NCI-H2107 (cell line): ENCODE data around the gene NR1H2.
"Not testable (repeated sequence)": the region's sequence is repeated elsewhere in the genome, so short reads cannot be mapped to it uniquely, and the experiment has no call there.

Experiments
- DNase-seq: peaks from one replicate; lab custom pipeline; 2025; lab: John Stamatoyannopoulos, UW

Gene NR1H2

DNA sequence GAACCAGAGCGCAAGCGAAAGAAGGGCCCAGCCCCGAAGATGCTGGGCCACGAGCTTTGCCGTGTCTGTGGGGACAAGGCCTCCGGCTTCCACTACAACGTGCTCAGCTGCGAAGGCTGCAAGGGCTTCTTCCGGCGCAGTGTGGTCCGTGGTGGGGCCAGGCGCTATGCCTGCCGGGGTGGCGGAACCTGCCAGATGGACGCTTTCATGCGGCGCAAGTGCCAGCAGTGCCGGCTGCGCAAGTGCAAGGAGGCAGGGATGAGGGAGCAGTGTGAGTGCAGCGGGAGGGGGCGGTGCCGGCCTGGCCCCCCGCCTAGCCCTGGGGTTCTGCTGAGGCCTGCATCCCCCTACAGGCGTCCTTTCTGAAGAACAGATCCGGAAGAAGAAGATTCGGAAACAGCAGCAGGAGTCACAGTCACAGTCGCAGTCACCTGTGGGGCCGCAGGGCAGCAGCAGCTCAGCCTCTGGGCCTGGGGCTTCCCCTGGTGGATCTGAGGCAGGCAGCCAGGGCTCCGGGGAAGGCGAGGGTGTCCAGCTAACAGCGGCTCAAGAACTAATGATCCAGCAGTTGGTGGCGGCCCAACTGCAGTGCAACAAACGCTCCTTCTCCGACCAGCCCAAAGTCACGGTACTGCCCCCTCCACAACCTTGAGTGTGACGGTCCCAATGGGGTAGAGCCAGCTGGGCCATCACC is 2.1 kb downstream of the NR1H2 start:
- DNase-seq, result no peak

GRCh38 chr19:50378863-50379236 is 2.6 kb downstream of the NR1H2 start:
- no peak for DNase-seq

DNA sequence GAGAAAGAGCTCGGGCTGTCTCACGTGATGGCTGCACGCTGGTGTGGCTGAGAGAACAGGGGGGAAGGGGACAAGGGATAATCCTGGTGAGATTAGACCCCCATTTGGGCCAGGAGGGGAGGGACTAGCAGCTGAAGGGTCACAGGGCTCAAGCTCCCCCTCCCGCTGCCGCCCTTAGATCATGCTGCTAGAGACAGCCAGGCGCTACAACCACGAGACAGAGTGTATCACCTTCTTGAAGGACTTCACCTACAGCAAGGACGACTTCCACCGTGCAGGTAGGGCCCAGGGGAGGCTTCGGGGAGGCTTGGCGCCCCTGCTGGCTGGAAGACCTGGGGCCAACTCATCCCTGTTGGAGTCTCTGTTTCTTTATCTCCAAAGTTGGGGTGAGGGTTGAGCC is 3.3 kb downstream of the NR1H2 start:
- no peak for DNase-seq

- no peak for DNase-seq
Measured at GRCh38 chr19:50380137-50380536, 3.9 kb downstream of the NR1H2 start.

DNA sequence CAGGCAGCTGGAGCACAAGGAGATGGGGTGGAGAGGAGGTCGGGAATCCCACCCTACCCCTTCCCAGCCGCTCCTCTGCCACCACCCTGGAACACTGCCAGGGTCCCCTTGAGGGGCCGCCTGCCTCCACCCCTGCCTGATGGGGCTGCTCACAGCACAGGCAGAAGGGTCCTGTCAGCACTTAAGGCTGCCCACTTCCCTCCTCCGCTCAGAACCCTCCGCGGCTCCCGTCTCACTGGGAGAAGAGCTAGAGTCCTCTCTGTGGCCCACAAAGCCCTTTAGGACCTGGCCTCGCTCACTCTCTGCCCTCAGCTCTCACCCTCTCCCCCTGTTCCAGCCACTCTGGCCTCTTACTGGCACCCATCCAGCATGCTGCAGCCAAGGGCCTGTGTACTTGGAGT is 4.5 kb downstream of the NR1H2 start:
- no peak for DNase-seq

DNA sequence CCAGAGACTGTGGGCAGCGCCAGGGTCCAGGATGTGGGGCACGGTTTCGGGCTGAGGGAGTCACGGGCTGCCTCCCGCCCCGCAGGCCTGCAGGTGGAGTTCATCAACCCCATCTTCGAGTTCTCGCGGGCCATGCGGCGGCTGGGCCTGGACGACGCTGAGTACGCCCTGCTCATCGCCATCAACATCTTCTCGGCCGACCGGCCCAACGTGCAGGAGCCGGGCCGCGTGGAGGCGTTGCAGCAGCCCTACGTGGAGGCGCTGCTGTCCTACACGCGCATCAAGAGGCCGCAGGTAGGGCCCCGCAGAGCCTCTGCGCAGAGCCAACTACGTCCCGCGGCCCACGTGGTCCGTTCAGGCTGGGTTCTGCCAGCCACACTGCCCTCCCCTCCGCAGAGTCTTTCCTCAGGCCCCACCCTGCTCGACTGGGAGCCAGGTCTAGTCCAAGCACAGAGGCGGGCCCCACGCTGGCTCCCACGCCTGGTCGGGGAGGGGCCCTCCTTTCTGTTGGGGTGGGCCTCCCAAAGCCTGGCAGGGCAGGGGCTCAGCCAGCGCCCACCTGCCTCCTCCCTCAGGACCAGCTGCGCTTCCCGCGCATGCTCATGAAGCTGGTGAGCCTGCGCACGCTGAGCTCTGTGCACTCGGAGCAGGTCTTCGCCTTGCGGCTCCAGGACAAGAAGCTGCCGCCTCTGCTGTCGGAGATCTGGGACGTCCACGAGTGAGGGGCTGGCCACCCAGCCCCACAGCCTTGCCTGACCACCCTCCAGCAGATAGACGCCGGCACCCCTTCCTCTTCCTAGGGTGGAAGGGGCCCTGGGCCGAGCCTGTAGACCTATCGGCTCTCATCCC is 5.8 kb downstream of the NR1H2 start:
- no peak for DNase-seq

- no peak for DNase-seq
Measured at GRCh38 chr19:50383001-50383851, 7.0 kb downstream of the NR1H2 start.

- DNase-seq, result peak; percentile 96
Measured at GRCh38 chr19:50383852-50384684, 7.8 kb downstream of the NR1H2 start, which contains the start of gene POLD1. Gene POLD1 (plus strand): TSS chr19:50384347. CDS start chr19:50398852, 14,505 bp downstream.

DNA sequence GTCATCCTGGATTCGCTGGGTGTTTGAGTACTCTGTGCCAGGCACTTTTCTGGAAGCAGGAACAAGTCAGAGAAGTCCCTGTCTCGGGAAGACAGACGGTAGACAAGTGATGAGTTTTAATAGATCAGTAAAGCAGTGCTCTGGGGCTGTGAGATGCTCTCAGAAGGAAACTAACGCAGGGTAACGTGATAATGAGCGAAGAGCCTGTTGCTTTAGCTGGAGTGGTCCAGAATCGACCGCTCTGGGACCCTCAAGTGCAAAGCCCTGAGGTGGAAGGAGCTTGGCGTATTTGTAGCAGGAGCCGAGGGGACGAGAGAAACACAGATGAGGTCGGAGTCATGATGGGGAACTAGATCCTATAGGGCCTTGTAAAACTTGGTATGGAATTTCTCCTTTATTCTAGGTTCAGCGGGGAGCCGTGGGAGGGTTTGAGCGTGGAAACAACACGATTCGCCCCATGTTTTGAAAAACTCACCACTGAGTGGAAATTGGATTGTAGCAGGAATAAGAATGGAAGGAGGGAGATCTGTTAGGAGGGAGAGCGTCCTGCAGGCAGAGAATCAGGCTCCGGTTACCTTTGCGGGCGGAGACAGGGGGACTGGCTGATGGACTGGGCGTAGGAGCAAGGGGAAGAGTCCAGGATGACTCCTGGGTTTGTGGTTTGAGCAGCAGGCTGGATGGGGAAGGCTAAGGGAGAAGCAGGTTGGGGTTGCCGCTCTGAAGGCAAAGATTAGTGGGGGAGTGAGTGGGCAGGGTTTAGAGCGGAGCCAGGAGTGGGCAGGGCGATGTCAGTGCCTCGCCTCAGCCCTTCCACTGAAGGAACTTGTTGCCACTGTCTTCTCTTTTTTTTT is 8.7 kb downstream of the NR1H2 start:
- no peak for DNase-seq

- DNase-seq, result no peak
Measured at GRCh38 chr19:50387176-50387867, 11.1 kb downstream of the NR1H2 start.

DNA sequence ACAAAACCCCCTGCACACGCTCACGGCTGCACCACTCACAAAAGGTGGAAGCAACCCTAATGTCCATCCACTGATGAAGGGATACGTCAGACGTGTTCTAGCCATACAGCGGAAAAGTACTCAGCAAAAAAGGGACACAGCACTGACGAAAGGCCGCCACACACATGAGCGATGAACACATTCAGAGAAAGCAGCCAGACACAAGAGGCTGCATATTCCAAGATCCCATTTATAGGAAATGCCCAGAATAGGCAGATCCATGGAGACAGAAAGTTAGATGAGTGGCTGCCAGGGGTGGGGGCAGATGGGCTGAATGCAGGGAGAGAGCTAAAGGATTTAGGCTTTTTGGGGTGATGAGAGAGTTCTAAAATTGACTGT is 11.6 kb downstream of the NR1H2 start:
- DNase-seq, result no peak

DNA sequence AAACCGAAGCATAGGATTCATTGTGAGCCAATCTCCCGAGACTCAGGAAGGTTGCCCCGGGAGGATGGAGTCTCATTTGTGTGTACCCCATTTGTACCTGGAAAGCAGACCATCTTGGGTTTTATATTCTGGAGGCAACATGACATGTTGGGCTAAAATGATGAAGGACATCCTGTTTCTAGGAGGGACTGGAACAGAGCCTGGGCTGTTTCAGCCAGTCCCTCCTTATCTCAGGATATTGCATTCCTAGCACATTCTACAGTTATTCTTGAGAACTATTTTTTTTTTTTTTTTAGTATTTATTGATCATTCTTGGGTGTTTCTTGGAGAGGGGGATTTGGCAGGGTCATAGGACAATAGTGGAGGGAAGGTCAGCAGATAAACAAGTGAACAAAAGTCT is 14.0 kb downstream of the NR1H2 start:
- DNase-seq, result not testable (repeated sequence)

DNA sequence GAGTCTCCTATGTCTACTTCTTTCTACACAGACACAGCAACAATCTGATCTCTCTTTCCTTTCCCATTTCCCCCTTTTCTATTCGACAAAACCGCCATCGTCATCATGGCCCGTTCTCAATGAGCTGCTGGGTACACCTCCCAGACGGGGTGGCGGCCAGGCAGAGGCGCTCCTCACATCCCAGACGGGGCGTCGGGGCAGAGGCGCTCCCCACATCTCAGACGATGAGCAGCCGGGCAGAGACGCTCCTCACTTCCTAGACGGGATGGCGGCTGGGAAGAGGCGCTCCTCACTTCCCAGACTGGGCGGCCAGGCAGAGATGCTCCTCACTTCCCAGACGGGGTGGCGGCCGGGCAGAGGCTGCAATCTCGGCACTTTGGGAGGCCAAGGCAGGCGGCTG is 14.7 kb downstream of the NR1H2 start:
- DNase-seq, result not testable (repeated sequence)

DNA sequence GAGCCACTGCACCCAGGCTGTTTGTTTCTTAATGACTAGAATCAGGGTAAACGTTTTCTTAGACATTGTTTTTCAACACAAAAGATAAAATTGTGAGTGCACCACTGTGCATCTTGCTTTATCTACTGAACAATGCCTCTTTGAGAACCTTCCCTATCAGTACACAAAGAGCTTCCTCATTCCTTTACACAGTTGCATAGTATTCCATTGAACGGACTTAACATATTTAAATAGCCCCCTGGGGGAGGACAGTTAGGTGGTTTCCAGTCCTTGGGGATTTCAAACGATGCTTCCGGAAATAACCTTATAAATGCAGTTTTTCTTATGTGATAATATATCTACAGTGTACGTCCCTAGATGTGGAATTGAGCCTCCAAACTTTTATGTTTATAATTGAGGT is 16.5 kb downstream of the NR1H2 start:
- DNase-seq, result no peak

DNA sequence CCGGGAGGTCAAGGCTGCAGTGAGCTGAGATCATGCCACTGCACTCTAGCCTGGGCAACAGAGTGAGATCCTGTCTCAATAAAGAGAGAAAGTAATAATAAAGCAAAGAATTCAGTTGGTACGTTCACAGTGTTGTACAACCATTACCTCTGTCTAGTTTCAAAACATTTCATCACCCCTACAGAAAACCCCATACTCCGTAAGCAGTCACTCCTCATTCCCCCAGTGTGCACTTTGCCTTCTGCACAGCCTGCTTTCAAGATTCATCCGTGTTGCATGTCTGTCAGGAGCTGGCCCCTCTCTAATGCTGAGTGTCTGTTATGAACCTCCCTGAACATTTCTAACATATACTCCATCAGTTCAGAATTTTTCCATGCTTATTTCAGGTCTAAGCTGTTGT is 17.3 kb downstream of the NR1H2 start:
- DNase-seq, result no peak

- no peak for DNase-seq
Measured at GRCh38 chr19:50394017-50394416, 17.8 kb downstream of the NR1H2 start.

DNA sequence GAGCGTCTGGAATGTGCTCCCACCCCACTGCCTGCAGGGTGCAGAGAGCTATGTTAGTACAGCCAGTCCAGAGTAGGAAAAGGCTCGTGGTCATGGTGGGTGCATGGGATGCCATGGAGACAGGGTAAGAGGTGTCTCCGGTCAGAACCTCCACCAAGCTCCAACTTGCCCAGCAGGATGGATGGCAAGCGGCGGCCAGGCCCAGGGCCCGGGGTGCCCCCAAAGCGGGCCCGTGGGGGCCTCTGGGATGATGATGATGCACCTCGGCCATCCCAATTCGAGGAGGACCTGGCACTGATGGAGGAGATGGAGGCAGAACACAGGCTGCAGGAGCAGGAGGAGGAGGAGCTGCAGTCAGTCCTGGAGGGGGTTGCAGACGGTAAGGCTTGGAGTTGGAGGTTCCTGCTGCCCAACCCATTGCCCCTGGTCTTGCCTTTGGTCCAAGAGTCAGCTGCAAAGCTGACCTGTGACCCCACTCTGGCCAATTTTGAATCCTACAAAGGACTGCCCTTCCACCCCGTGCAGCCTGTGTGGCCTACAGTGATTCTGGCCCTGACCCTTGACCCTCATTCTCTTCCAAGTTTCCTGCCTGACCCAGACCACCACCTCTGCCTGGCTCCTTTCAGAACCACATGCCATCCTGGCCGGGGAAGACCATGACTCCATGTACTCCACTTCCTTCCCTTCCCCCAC is 22.6 kb downstream of the NR1H2 start:
- no peak for DNase-seq

GRCh38 chr19:50399368-50399745 is 23.1 kb downstream of the NR1H2 start:
- no peak for DNase-seq

GRCh38 chr19:50401605-50402450 is 25.6 kb downstream of the NR1H2 start:
- no peak for DNase-seq
